OCI-M2 (cell line): Measurements from ENCODE around the gene DBN1.
"Not testable (repeated sequence)": the region's sequence is repeated elsewhere in the genome, so short reads cannot be mapped to it uniquely, and the experiment has no call there.

ENCODE experiments used
- DNase-seq: peaks from one replicate; lab custom pipeline; 2025; ENCODE audit not compliant: unreplicated experiment; lab: John Stamatoyannopoulos, UW

DBN1 gene

DNA sequence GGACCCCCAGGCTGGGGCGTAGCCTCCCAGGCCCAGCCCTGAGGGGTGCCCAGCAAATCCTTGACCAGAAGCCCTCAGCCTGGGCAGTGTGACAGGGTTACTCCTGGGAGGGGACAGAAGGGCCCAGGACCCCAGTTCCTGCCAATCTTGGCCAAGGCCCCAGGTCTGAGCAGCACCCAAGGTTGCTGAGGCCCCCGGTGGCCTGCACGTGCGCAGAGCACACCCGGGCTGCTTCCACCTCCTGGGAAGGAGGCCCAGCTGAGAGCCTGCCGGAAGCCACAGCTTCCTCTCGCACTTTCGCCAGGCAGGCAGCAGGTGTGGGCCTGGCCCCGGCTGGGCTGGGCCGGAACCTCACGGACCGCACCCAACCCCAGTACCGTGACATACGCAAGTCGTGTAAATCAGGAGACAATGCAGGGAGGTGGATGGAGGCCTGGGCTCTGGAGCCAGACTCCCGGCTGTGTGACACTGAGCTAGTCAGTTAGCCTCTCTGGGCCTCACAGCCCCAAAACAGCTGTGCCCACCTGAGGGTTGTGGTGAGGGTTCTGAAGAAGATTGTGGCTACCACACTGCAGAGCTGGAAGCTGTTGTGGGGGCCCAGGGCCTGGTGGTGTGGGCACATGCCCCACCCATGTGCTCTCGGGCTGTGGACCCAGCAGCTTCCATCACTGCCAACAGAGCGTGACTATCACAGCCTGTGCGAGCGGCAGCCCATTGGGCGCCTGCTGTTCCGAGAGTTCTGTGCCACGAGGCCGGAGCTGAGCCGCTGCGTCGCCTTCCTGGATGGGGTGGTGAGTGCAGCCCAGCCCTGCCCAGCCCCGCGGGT is 41.9 kb downstream of the DBN1 start:
- DNase-seq, result no peak

- DNase-seq, result no peak
Observed at GRCh38 chr5:177430972-177431316, 42.5 kb downstream of the DBN1 start.

- DNase-seq, result no peak
Observed at GRCh38 chr5:177430140-177430951, 43.1 kb downstream of the DBN1 start.

DNA sequence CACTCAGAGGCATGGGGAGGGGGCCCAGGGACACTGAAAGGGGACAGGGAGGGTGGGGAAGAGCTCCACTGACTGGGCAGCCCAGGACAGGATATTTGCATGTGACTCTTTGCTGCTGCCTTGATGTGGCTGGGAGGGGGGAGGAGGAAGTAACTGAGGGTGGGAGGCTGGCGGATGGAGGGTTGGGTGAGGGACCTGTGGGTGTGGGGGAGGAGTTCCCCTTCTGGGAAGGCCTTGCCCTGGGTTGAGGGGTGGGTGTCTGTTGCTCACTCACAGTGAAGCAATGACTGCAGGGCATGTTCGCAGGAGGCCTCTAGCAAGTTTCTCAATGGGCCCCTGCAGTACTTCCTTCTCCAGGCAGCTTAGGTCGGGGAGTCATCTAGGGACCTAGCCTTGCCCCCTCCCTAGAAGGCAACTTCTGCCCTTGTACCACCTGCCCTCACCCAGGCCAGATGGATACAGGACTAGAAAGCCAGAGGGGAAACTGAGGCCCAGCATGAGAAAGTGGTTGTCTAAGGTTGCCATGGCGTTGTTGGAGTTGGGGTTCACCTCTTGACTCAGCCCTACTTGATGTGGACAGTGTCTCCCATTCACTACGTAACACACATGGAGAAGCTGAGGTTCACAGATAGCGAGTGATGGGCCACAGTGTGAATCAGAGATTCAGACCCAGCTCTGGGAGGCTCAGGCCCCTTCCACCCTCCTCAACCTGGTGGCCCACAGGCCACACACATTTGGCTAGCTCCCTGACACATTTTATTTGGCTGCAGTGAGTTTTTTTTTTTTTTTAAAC is 44.0 kb downstream of the DBN1 start:
- no peak for DNase-seq

DNA sequence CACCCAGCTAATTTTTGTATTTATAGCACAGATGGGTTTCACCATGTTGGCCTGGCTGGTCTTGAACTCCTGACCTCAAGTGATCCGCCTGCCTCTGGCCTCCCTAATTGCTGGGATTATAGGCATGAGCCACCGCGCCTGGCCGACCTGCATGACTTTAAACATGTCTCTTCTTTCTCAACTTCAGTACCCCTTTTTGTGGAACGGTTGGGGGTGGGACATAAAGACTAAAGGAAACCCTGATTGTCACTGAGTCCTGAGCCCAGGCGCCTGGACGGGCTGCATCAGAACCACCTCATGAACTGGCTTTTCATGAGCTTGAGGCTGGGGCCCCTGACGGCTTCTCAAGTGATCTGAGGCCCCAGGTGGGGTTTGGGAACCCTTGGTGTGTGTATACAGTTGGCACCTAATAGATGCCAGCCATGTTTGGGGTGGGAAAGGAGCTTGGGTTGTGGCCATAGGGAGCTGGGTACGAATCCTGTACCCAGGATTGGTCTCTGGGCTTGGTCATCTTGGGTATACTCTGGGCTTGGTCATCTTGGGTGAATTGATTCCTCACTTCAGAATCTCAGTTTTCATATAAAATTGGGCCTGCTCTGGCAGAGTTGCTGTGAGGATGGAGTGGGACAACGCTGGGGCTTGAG is 44.7 kb downstream of the DBN1 start:
- DNase-seq, result no peak

- DNase-seq, result no peak
Observed at GRCh38 chr5:177427919-177428573, 45.4 kb downstream of the DBN1 start.

GRCh38 chr5:177427211-177427822 is 46.1 kb downstream of the DBN1 start:
- DNase-seq, result no peak

GRCh38 chr5:177426566-177427210 is 46.7 kb downstream of the DBN1 start, which contains the start of gene GRK6:
Gene GRK6, plus strand, starts transcription at chr5:177426676. Its CDS starts 170 bp downstream, at chr5:177426846.
- no peak for DNase-seq

- DNase-seq, result peak; percentile 96
Observed at GRCh38 chr5:177425801-177426565, 47.5 kb downstream of the DBN1 start.

DNA sequence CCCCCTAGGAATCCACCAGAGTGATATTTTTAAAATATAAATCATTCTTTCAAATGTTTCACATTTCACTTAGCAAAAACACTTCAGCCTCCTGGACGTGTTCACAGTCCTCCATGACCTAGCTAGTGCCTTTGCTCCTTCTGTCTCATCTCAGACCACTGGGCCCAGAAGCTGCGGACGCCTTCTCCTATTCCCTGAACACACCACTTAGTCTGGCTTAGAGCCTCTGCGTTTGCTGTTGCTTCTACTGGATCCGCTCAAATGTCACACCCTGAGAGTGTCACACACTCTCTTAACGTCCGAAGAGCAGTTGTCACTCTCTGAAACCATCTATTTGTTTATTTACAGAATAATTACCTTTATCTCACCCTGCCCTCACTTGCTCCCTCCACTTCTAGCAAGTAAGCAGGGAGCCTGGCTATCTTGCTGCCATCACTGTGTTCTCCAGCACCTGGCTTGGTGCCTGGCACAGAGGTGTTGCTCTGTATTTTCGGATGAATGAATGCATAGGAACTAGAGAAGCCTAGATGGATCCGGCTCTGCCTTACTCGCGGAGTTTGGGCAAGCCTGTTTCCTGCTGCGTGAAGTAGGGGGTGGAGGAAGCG is 48.1 kb downstream of the DBN1 start:
- no peak for DNase-seq

DNA sequence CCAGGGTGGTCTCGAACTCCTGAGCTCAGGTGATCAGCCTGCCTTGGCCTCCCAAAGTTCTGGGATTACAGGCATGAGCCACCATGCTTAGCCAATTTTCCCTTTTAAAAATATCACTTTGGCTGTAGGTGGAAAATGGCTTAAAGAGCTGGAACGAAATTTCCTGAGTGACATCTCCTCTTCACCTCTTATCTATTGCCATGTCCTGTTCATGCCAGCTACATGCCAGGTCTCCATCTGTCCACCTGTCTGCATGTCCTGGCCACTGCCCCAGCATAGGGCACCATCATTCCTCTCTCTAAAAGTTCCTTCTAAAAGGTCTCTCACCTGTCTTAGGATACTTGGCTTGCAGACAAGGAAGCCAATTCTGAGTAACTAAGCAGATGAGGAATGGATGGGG is 49.8 kb downstream of the DBN1 start:
- DNase-seq, result no peak

DNA sequence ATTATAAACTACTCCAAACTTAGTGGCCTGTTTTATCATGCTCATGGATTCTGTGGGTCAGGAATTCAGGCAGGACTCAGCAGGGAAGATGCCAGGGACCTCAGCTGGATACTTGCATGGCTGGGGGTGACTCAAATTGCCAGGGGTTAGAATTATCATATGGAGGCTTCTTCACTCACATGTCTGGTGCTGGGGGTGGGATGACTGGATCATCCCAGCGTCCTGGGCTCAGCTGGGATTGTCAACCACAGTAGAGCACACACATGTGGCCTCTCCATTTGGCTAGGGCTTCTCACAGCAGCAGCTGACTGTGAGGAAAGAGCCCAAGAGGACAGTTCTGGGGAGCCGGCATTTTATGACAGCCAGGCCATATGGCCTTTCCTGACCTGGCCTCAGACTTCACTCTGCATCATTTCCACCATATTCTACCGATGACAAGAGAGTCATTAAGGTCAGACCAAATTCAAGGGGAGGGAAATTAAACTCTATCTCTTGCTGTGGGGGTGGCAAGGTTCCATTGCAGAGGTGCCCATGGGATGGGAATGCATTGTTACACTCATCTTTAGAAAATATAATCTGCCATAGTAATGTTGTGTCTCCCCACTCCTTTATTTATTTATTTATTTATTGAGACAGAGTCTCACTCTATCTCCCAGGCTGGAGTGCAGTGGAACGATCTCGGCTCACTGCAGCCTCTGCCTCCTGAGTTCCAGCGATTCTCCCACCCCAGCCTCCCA is 52.2 kb downstream of the DBN1 start:
- no peak for DNase-seq

- not testable (repeated sequence) for DNase-seq
Observed at GRCh38 chr5:177420472-177420871, 53.0 kb downstream of the DBN1 start.

DNA sequence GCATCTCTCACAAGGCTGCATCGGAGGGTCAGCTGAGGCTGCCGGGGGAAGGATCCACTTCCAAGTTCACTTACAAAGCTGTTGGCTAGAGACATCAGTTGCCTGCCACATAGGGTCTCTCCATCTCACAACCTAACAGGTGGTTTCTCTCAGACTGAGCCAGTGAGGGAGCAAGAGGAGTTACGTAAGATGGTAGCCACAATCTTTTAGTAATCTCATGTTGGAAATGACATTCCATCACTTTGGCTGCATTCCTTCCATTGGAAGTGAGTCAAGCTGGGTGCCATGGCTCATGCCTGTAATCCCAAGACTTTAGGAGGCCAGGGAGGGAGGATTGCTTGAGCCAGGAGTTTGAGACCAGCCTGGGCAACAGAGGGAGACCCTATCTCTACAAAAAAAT is 54.4 kb downstream of the DBN1 start:
- no peak for DNase-seq

DNA sequence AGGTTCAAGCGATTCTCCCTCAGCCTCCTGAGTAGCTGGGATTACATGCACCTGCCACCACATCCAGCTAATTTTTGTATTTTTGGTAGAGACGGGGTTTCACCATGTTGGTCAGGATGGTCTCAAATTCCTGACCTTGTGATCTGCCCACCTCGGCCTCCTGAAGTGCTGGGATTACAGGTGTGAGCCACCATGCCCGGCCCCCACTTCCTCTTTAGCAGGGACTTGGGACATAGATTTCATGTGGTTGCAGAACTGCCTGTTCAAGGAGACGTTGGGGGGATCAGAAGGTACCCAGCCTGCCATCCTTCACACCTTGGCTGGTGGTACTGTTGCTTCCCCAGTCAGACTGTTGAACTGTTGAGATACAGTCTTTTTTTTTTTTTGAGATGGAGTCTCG is 56.4 kb downstream of the DBN1 start:
- not testable (repeated sequence) for DNase-seq

DNA sequence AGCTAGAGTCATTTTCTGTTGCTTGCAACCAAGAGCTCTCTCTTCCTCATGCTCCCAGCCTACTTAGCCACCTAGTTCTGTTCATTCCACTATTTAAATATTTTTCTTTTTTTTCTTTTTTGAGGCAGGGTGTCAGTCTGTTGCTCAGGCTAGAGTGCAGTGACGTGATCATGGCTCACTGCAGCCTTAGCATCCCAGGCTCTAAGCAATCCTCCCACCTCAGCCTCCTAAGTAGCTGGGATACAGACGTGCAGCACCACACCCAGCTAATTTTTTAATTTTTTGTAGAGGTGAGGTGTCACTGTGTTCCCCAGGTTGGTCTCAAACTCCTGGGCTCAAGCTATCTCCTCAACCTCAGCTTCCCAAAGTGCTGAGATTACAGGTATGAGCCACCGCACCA is 59.0 kb downstream of the DBN1 start:
- no peak for DNase-seq

GRCh38 chr5:177412603-177413233 is 60.7 kb downstream of the DBN1 start:
- no peak for DNase-seq
